Stimulated activated CD8-positive, alpha-beta memory T cell treated with anti-CD3 and anti-CD28 coated beads, Interleukin-7, amount 100 ng/mL, for 48 hours (primary cell): ENCODE measurements around the gene PAIP2.
"Not testable (repeated sequence)": the region's sequence is repeated elsewhere in the genome, so short reads cannot be mapped to it uniquely, and the experiment has no call there.

Experiments used
- DNase-seq, 2 donors: peaks; one replicate each; pipeline ENCODE4 v3.0.0-alpha.2; 2020; ENCODE audit warnings: low read depth in 1 of 2; ENCODE audit errors: extremely low read depth in 1 of 2

PAIP2 gene

GRCh38 chr5:139407517-139407916 lies 65.9 kb downstream of the PAIP2 start:
- no peak for DNase-seq

GRCh38 chr5:139408191-139408590 lies 66.5 kb downstream of the PAIP2 start:
- no peak for DNase-seq

- not testable (repeated sequence) for DNase-seq
Observed at GRCh38 chr5:139409116-139409515, 67.5 kb downstream of the PAIP2 start.

GRCh38 chr5:139410121-139410992 lies 68.7 kb downstream of the PAIP2 start:
- DNase-seq, result no peak

- DNase-seq, result no peak
Observed at GRCh38 chr5:139410993-139411828, 69.6 kb downstream of the PAIP2 start.

- no peak for DNase-seq
Observed at GRCh38 chr5:139413153-139413552, 71.5 kb downstream of the PAIP2 start.

- DNase-seq, result no peak
Observed at GRCh38 chr5:139413963-139414362, 72.3 kb downstream of the PAIP2 start.

GRCh38 chr5:139414581-139415130 lies 73.0 kb downstream of the PAIP2 start:
- DNase-seq, result no peak

GRCh38 chr5:139415221-139415861 lies 73.7 kb downstream of the PAIP2 start:
- DNase-seq, result no peak

GRCh38 chr5:139415869-139416268 lies 74.2 kb downstream of the PAIP2 start:
- no peak for DNase-seq

GRCh38 chr5:139416651-139417050 lies 75.0 kb downstream of the PAIP2 start:
- DNase-seq, result no peak

GRCh38 chr5:139417214-139417613 lies 75.6 kb downstream of the PAIP2 start:
- DNase-seq, result no peak

GRCh38 chr5:139418793-139419192 lies 77.1 kb downstream of the PAIP2 start:
- no peak for DNase-seq
